Measurements from ENCODE around the gene HERPUD2. TPM values are rescaled to one million over a fixed set of nuclear protein-coding genes. Genes with fewer than 3 reads are reported as not detected.

HERPUD2 gene
- total RNA-seq, 6 experiments from 2014 or later = 21.2 to 26.5 (median 22.6) TPM

DNA sequence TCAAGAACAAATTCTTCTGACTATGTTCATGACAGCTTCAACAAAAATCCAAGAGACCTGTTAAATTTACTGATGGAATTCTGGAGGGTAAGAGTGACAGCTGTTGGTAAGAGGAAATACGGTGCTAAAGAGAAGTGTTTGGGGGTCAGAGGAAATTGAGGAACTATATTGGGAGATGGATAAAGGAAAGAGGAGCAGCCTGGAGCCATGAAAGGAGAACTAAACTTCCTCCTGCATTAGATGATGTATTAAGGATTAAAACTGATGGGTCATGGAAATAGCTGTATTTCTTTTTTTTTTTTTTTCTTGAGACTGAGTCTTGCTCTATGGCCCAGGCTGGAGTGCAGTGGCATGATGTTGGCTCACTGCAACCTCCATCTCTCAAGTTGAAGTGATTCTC is 95.3 kb downstream of the HERPUD2 start:
- Mint-ChIP-seq H3K9me3 (no peaks in the 10 kb centered on the region), H3K27ac (no peak overlapping the region), H3K36me3 (ENCODE audit: low read depth) (no peaks in the 10 kb centered on the region), H3K4me1 (ENCODE audit: low read depth) (peaks cover 11% of the 10 kb centered on the region), H3K27me3 (ENCODE audit: insufficient read depth) (peaks cover 3% of the 10 kb centered on the region), H3K4me3 (no peak overlapping the region)
- TF ChIP-seq, protein P1, sequence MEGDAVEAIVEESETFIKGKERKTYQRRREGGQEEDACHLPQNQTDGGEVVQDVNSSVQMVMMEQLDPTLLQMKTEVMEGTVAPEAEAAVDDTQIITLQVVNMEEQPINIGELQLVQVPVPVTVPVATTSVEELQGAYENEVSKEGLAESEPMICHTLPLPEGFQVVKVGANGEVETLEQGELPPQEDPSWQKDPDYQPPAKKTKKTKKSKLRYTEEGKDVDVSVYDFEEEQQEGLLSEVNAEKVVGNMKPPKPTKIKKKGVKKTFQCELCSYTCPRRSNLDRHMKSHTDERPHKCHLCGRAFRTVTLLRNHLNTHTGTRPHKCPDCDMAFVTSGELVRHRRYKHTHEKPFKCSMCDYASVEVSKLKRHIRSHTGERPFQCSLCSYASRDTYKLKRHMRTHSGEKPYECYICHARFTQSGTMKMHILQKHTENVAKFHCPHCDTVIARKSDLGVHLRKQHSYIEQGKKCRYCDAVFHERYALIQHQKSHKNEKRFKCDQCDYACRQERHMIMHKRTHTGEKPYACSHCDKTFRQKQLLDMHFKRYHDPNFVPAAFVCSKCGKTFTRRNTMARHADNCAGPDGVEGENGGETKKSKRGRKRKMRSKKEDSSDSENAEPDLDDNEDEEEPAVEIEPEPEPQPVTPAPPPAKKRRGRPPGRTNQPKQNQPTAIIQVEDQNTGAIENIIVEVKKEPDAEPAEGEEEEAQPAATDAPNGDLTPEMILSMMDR (IDR thresholded peaks at IDR 0.05) = no peak
- DNase-seq = no peak

DNA sequence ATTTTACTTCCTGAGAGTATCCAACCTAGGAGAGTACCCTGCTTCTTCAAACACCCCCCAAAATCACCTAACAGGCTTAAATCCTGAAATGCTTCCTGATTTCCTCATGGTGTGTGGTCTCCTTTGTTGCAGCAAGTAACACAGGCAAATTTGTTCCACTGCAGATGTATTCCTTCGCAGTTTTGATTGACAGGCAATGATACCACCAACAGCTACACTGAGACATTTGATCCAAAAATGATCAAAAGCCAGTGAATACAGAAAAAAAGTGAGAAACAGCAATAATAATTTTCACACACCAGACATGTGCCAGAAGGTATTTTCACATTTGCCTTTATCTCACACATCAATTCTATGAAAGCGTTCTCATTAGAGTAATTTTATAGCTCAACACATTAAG is 95.9 kb downstream of the HERPUD2 start:
- Mint-ChIP-seq H3K4me3 (no peak overlapping the region), H3K4me1 (ENCODE audit: low read depth) (peaks cover 11% of the 10 kb centered on the region), H3K9me3 (no peaks in the 10 kb centered on the region), H3K27ac (no peak overlapping the region), H3K36me3 (ENCODE audit: low read depth) (no peaks in the 10 kb centered on the region), H3K27me3 (ENCODE audit: insufficient read depth) (peaks cover 3% of the 10 kb centered on the region)
- DNase-seq = no peak
- TF ChIP-seq, protein P1 (IDR thresholded peaks at IDR 0.05) = no peak

DNA sequence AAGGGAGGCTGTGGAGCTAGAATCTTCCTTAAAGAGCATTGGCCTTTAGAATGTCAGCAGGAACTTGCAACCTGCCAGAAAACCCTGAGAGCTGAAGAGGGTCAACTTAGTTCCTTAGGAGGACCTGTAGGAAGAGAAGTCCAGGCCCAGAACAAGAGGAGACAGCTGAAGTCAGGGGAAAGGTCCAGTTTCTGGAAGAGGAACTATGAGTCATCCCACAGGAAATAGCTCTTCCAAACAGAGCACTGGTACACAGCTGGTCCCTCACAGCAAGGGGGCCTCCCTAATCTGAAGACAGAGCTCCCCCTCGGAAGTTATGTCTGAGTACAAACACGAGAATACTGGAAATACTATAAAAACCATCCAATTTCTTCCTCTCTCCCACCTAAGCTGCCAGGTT is 98.9 kb downstream of the HERPUD2 start:
- Mint-ChIP-seq H3K4me1 (ENCODE audit: low read depth) (peaks cover 11% of the 10 kb centered on the region), H3K36me3 (ENCODE audit: low read depth) (no peaks in the 10 kb centered on the region), H3K27ac (no peak overlapping the region), H3K4me3 (no peak overlapping the region), H3K27me3 (ENCODE audit: insufficient read depth) (no peaks in the 10 kb centered on the region; the same call in 1 of the 2 replicates), H3K9me3 (no peaks in the 10 kb centered on the region)
- TF ChIP-seq, protein P1 (IDR thresholded peaks at IDR 0.05) = no peak
- DNase-seq = no peak

DNA sequence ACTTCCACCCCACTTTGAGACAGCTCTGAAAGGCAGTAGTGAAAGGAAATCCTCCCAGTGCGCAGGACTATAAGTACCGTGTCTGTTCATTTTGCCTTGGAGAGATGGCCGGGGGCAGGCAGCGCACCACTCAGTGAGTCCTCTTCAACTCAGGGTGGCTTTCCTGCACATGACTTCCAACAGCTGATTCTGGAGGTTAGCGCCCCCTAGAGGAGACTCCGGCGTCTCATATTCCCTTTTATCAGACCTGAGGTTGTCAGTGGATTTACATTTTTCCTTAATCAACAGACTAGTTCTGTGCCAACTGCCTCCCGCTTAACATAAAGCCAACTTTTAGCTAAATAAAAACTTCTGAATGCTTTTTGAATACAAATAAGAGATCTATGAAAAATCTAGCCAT is 101.0 kb downstream of the HERPUD2 start:
- Mint-ChIP-seq H3K27ac (no peak overlapping the region), H3K4me3 (no peak overlapping the region), H3K27me3 (ENCODE audit: insufficient read depth) (peaks cover 4% of the 10 kb centered on the region), H3K9me3 (no peaks in the 10 kb centered on the region), H3K36me3 (ENCODE audit: low read depth) (no peaks in the 10 kb centered on the region), H3K4me1 (ENCODE audit: low read depth) (peaks cover 11% of the 10 kb centered on the region)
- DNase-seq = no peak
- TF ChIP-seq, protein P1 (IDR thresholded peaks at IDR 0.05) = peak; percentile 72

DNA sequence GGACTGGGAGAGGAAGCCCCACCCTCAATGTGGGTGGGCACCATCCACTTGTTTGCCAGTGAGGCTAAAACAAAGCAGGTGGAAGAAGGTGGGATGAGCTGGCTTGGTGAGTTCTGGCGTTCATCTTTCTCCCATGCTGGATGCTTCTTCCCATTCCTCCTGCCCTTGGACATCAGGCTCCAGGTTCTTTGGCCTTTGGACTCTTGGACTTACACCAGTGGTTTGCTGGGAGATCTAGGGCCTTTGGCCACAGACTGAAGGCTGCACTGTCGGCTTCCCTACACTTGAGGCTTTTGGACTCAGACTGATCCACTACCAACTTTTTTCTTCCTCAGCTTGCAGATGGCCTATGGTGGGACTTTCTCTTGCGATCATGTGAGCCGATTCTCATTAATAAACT is 106.3 kb downstream of the HERPUD2 start:
- no peak for DNase-seq
- H3K4me1 Mint-ChIP-seq (ENCODE audit: low read depth) = no peaks in the 10 kb centered on the region

More for the DNA sequence above, 106.3 kb downstream of the HERPUD2 start:
- peaks cover 5% of the 10 kb centered on the region for H3K27me3 Mint-ChIP-seq (ENCODE audit: insufficient read depth)
- no peaks in the 10 kb centered on the region for H3K9me3 Mint-ChIP-seq
- TF ChIP-seq, protein P1 (IDR thresholded peaks at IDR 0.05) = no peak
- no peaks in the 10 kb centered on the region for H3K36me3 Mint-ChIP-seq (ENCODE audit: low read depth)
- H3K4me3 Mint-ChIP-seq = no peak overlapping the region
- H3K27ac Mint-ChIP-seq = no peak overlapping the region
